ENCODE data around the gene ZNF280D. TPM values are rescaled to one million over a fixed set of nuclear protein-coding genes. Genes with fewer than 3 reads are reported as not detected.

Gene ZNF280D
- total and polyA plus RNA-seq, 2 of the 4 experiments (the other 2 are of a cell fraction), result 8.3 to 21.0 TPM

GRCh38 chr15:56723787-56724186 is 9.5 kb downstream of the ZNF280D start:
- Histone ChIP-seq H3K79me1 (ENCODE audit: low read depth in 1 of 2, low read length in 2 of 2) (peaks cover 19 to 74% of the 10 kb centered on the region in 2 experiments), H3K9ac (ENCODE audit: low read depth, low read length) (no peak overlapping the region), H3K18ac (ENCODE audit: low read depth, low read length) (no peak overlapping the region), H4K8ac (ENCODE audit: low read depth in 2 of 2, low read length in 2 of 2) (no peak overlapping the region), H3K4me2 (ENCODE audit: low read depth, low read length) (no peak overlapping the region), H3K56ac (ENCODE audit: extremely low read depth, insufficient read depth, low read length) (no peak overlapping the region), H3K36me3 (ENCODE audit: control insufficient read depth, insufficient read depth, low read length) (peaks cover 4% of the 10 kb centered on the region; the same call in 1 of the 2 replicates), H2AFZ (replicated peaks; ENCODE audit: low read length, poor library complexity) (no peak overlapping the region), H3K9me1 (ENCODE audit: insufficient read depth, low read length) (no peaks in the 10 kb centered on the region), H2BK5ac (ENCODE audit: low read depth, low read length, poor library complexity, severe bottlenecking) (no peak overlapping the region), H3K4ac (ENCODE audit: low read depth, low read length) (no peak overlapping the region), H3K23ac (ENCODE audit: low read depth, low read length) (no peak overlapping the region), H2AK5ac (ENCODE audit: low read depth, low read length) (no peak overlapping the region), H4K91ac (ENCODE audit: insufficient read depth, low read depth, low read length) (no peak overlapping the region), H2AK9ac (replicated peaks; ENCODE audit: low read depth, low read length, poor library complexity) (no peak overlapping the region), H3K27ac (ENCODE audit: insufficient read depth, low read length) (no peak overlapping the region), H2BK15ac (ENCODE audit: low read depth, low read length) (no peak overlapping the region), H3K27me3 (ENCODE audit: control insufficient read depth, insufficient read depth, low read length) (no peaks in the 10 kb centered on the region), H3K4me1 (ENCODE audit: control insufficient read depth, insufficient read depth, low read length) (no peaks in the 10 kb centered on the region), H2BK120ac (ENCODE audit: low read depth, low read length) (no peak overlapping the region), H3K4me3 (ENCODE audit: insufficient read depth, low read depth, low read length) (no peak overlapping the region), H3K9me3 (ENCODE audit: control insufficient read depth, insufficient read depth, low read length) (no peaks in the 10 kb centered on the region), H2BK20ac (ENCODE audit: low read depth, low read length) (no peak overlapping the region), H4K5ac (ENCODE audit: low read depth, low read length) (no peak overlapping the region), H3K14ac (replicated peaks; ENCODE audit: low read depth, low read length) (no peak overlapping the region), H4K20me1 (ENCODE audit: insufficient read depth, low read length) (peaks cover 8% of the 10 kb centered on the region; the same call in 1 of the 2 replicates)
- in situ Hi-C loops (cut with MboI; ENCODE audit: low sequenced_read_pairs), result no loop called here
- ATAC-seq (ENCODE audit: low read depth) (no peak), DNase-seq (no peak)
- CTCF ChIA-PET, result no interaction called here
- intact Hi-C loops (cut with micrococcal nuclease), result no loop called here
- WGBS, 2 experiments (ENCODE audit: extremely low coverage in 2 of 2, insufficient read length in 1 of 2), result 100% methylated on average over 1 of the region's 4 CpGs; no CpG with 5 or more reads in 1 of the 2 experiments
- dilution Hi-C loops (cut with HindIII; ENCODE audit: low sequenced_read_pairs, unreplicated experiment), result no loop called here
- BruUV-seq (replicated peaks), result no TSS peak
- TF ChIP-seq RFX5 (IDR thresholded peaks at IDR 0.05; ENCODE audit: low read depth, low read length), result no peak
- no peak for TF ChIP-seq RAD21 (IDR thresholded peaks at IDR 0.05; ENCODE audit: low read length)
- no peak for TF ChIP-seq NFE2L2 (IDR thresholded peaks at IDR 0.05; ENCODE audit: low read depth, low read length)
- TF ChIP-seq CHD1 (IDR thresholded peaks at IDR 0.05; ENCODE audit: low read depth, low read length), result no peak
- no peak for TF ChIP-seq RCOR1 (IDR thresholded peaks at IDR 0.05; ENCODE audit: insufficient replicate concordance, low read length)
- no peak for TF ChIP-seq SMC3 (IDR thresholded peaks at IDR 0.05; ENCODE audit: low read depth, low read length)
- TF ChIP-seq CTCF (conservative IDR thresholded peaks at IDR 0.05; ENCODE audit: low read depth, low read length), result no peak
- TF ChIP-seq CEBPB (IDR thresholded peaks at IDR 0.05; ENCODE audit: low read depth, low read length), result no peak
- no peak for TF ChIP-seq MAFK (IDR thresholded peaks at IDR 0.05; ENCODE audit: low read depth, low read length)
- POLR2A ChIA-PET (ENCODE audit: unreplicated experiment), result no interaction called here
